Activated gamma-delta T cell treated with anti-CD3 and anti-CD28 coated beads, Interleukin-2, amount 50 U/mL, for 16 hours (primary cell): ENCODE results near the gene SCCPDH.
A peak's percentile ranks its signal among the peaks of the same experiment; 100 is the strongest.

ENCODE experiments used
- DNase-seq: peaks from one replicate; pipeline ENCODE4 v3.0.0-alpha.2; 2020; ENCODE audit warnings: low read depth

Gene SCCPDH

GRCh38 chr1:246753670-246754535 lies 29.7 kb downstream of the SCCPDH start:
- DNase-seq, result peak; percentile 40

GRCh38 chr1:246755419-246755818 lies 31.2 kb downstream of the SCCPDH start:
- no peak for DNase-seq

GRCh38 chr1:246760422-246761347 lies 36.5 kb downstream of the SCCPDH start:
- DNase-seq, result no peak

- no peak for DNase-seq
Measured at GRCh38 chr1:246761396-246761795, 37.2 kb downstream of the SCCPDH start.

GRCh38 chr1:246765521-246765920 lies 41.3 kb downstream of the SCCPDH start:
- DNase-seq, result no peak

GRCh38 chr1:246768403-246769020 lies 44.3 kb downstream of the SCCPDH start:
- no peak for DNase-seq

GRCh38 chr1:246769306-246769705 lies 45.1 kb downstream of the SCCPDH start:
- DNase-seq, result no peak

GRCh38 chr1:246771366-246771765 lies 47.2 kb downstream of the SCCPDH start:
- DNase-seq, result no peak

GRCh38 chr1:246772686-246773085 lies 48.5 kb downstream of the SCCPDH start:
- DNase-seq, result no peak

GRCh38 chr1:246773213-246773641 lies 49.0 kb downstream of the SCCPDH start:
- no peak for DNase-seq

- DNase-seq, result no peak
Measured at GRCh38 chr1:246775531-246776385, 51.5 kb downstream of the SCCPDH start.

- DNase-seq, result no peak
Measured at GRCh38 chr1:246776923-246777322, 52.7 kb downstream of the SCCPDH start.

GRCh38 chr1:246778663-246779062 lies 54.5 kb downstream of the SCCPDH start:
- DNase-seq, result no peak

- DNase-seq, result no peak
Measured at GRCh38 chr1:246779561-246780175, 55.5 kb downstream of the SCCPDH start.

GRCh38 chr1:246780264-246780663 lies 56.1 kb downstream of the SCCPDH start:
- DNase-seq, result no peak

- DNase-seq, result no peak
Measured at GRCh38 chr1:246781212-246781611, 57.0 kb downstream of the SCCPDH start.

- DNase-seq, result no peak
Measured at GRCh38 chr1:246782120-246782900, 58.1 kb downstream of the SCCPDH start.

GRCh38 chr1:246784621-246785493 lies 60.6 kb downstream of the SCCPDH start:
- DNase-seq, result no peak

GRCh38 chr1:246785494-246786111 lies 61.4 kb downstream of the SCCPDH start:
- DNase-seq, result no peak
